IPS-20b (cell line): ENCODE data around the gene TMEM167A.

Experiments
- H3K27ac ChIP-seq: one replicate; pipeline ENCODE4 v1.5.1; 2013; ENCODE audit warnings: low read length
- H3K27me3 ChIP-seq: 2 replicates; pipeline ENCODE4 v1.6.1; 2013; ENCODE audit warnings: mild to moderate bottlenecking, low read length, inconsistent platforms; ENCODE audit not compliant: insufficient read depth
- H3K36me3 ChIP-seq: 2 replicates; pipeline ENCODE4 v1.6.1; 2013; ENCODE audit warnings: low read depth, mild to moderate bottlenecking, inconsistent platforms, low read length, moderate library complexity; ENCODE audit not compliant: insufficient read depth
- H3K4me1 ChIP-seq: 2 replicates; pipeline ENCODE4 v1.6.1; 2013; ENCODE audit warnings: mild to moderate bottlenecking, control low read depth, inconsistent platforms, low read length, moderate library complexity; ENCODE audit not compliant: insufficient read depth
- H3K4me3 ChIP-seq: 2 replicates; pipeline ENCODE4 v1.5.1; 2013; ENCODE audit warnings: mild to moderate bottlenecking, low read length, inconsistent platforms
- H3K9ac ChIP-seq: 2 replicates; pipeline ENCODE4 v1.6.1; 2013; ENCODE audit warnings: low read depth, mild to moderate bottlenecking, inconsistent platforms, low read length, moderate library complexity
- H3K9me3 ChIP-seq: 2 replicates; pipeline ENCODE4 v1.6.1; 2013; ENCODE audit warnings: mild to moderate bottlenecking, low read depth, low read length, inconsistent platforms; ENCODE audit not compliant: insufficient read depth

Gene TMEM167A

GRCh38 chr5:83031381-83031780 lies 45.8 kb downstream of the TMEM167A start:
- H3K4me1 ChIP-seq = peaks cover 21% of the 10 kb centered on the region; the same call in 1 of the 2 replicates
- no peaks in the 10 kb centered on the region for H3K9me3 ChIP-seq
- no peak overlapping the region for H3K9ac ChIP-seq
- no peaks in the 10 kb centered on the region for H3K36me3 ChIP-seq
- no peaks in the 10 kb centered on the region for H3K27me3 ChIP-seq
- H3K27ac ChIP-seq = no peak overlapping the region
- H3K4me3 ChIP-seq = no peak overlapping the region

DNA sequence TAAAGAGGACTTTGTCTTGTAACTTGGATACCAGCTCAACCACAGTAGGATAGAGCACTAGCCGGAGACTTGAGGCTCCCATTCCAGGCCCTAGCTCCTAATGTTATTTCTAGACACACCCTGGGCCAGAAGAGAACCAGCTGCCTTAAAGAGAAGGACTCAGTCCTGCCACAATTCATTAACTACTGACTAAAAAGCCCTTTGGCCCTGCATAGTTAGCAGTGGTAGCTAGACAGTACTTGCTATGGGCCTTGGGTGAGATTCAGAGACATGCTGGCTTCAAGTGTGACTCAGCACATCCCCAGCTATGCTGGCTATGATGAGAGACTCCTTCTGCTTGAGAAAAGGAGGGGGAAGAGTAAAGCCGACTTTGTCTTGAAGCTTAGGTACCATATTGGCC lies 47.3 kb downstream of the TMEM167A start:
- Histone ChIP-seq H3K27me3 (no peaks in the 10 kb centered on the region), H3K36me3 (no peaks in the 10 kb centered on the region), H3K27ac (no peak overlapping the region), H3K9me3 (no peaks in the 10 kb centered on the region), H3K4me3 (no peak overlapping the region), H3K9ac (no peak overlapping the region), H3K4me1 (peaks cover 24% of the 10 kb centered on the region)

GRCh38 chr5:83026930-83027687 lies 50.1 kb downstream of the TMEM167A start:
- H3K27me3 ChIP-seq = no peaks in the 10 kb centered on the region
- H3K27ac ChIP-seq = peak overlapping the region; percentile 35
- no peaks in the 10 kb centered on the region for H3K36me3 ChIP-seq
- H3K4me1 ChIP-seq = peaks cover 24% of the 10 kb centered on the region
- H3K4me3 ChIP-seq = peak overlapping the region; percentile 49
- peak overlapping the region; percentile 61; the same call in 1 of the 2 replicates for H3K9ac ChIP-seq
- H3K9me3 ChIP-seq = no peaks in the 10 kb centered on the region

DNA sequence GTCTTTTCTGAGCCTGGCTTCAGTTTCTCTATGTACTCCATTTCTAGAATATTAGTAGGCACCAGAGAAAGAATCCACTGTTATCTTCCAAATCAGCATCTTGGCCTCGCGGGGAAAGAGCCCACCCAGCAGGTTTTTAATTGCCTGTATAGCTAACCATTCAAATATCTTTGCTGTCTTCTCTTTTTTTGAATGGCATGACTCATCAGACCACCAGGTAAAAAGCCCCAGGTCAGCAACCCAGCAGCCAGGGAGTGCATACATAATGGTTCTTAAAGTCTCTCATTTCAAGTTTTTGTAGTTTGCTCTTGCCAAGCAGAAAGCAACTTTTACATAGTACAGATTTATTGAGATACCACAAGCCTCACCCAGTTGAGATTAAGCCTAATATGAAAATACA lies 50.7 kb downstream of the TMEM167A start:
- Histone ChIP-seq H3K36me3 (no peaks in the 10 kb centered on the region), H3K27me3 (no peaks in the 10 kb centered on the region), H3K9me3 (no peaks in the 10 kb centered on the region), H3K4me1 (peaks cover 24% of the 10 kb centered on the region), H3K4me3 (peak overlapping the region; percentile 49), H3K27ac (peak overlapping the region; percentile 35), H3K9ac (peak overlapping the region; percentile 61; the same call in 1 of the 2 replicates)

DNA sequence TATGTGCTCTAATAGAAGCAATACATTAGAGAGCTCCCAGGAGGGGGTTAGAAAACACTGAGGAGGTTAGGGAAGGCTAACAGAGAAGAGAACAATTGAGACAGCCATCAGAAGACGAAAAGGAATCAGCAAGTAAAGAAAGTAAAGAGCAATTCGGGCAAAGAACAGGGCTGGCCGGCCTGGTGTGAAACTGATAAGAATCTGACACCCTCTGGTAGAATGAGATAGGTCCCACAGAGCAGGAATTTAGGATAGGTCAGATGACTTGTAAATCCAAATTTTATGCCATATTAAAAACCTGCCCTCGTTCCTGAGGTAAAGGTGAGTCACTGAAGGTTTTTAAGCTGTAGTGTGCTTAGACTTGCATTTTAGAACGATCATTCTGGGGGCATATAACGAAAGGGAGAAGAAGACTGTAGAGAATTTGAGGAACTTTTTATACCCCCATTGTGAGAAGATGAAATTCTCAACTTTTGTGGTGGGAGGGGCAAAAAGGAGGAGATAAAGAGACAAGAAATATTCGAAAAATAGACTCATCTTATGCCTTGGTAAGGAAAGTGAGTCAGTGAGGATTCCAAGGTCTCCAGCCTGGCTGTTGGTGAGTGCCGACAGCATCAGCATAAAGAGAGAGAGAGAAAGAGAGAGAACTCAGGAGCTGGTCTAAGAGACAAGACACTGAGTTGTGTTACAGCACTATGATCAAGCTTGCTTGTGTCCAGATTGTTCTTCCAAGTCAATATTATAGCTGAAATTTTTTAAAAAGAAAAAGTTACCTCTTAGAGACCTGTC lies 51.3 kb downstream of the TMEM167A start:
- no peak overlapping the region for H3K27ac ChIP-seq
- H3K4me3 ChIP-seq = peak overlapping the region; percentile 49; the same call in 1 of the 2 replicates
- H3K9me3 ChIP-seq = no peaks in the 10 kb centered on the region
- H3K27me3 ChIP-seq = no peaks in the 10 kb centered on the region
- H3K9ac ChIP-seq = peak overlapping the region; percentile 10; the same call in 1 of the 2 replicates
- H3K4me1 ChIP-seq = peaks cover 24% of the 10 kb centered on the region
- H3K36me3 ChIP-seq = no peaks in the 10 kb centered on the region

- Histone ChIP-seq H3K9ac (no peak overlapping the region), H3K36me3 (no peaks in the 10 kb centered on the region), H3K4me1 (peaks cover 26% of the 10 kb centered on the region), H3K27ac (no peak overlapping the region), H3K4me3 (no peak overlapping the region), H3K9me3 (no peaks in the 10 kb centered on the region), H3K27me3 (no peaks in the 10 kb centered on the region)
Observed at GRCh38 chr5:83022334-83022733, 54.9 kb downstream of the TMEM167A start.

- peaks cover 15% of the 10 kb centered on the region; the same call in 1 of the 2 replicates for H3K4me1 ChIP-seq
- H3K9ac ChIP-seq = no peak overlapping the region
- no peak overlapping the region for H3K4me3 ChIP-seq
- no peaks in the 10 kb centered on the region for H3K9me3 ChIP-seq
- no peak overlapping the region for H3K27ac ChIP-seq
- no peaks in the 10 kb centered on the region for H3K27me3 ChIP-seq
- no peaks in the 10 kb centered on the region for H3K36me3 ChIP-seq
Observed at GRCh38 chr5:83015676-83016075, 61.5 kb downstream of the TMEM167A start.

- Histone ChIP-seq H3K9me3 (no peaks in the 10 kb centered on the region), H3K4me1 (peaks cover 18% of the 10 kb centered on the region; the same call in 1 of the 2 replicates), H3K27me3 (no peaks in the 10 kb centered on the region), H3K27ac (no peak overlapping the region), H3K4me3 (no peak overlapping the region), H3K36me3 (no peaks in the 10 kb centered on the region), H3K9ac (no peak overlapping the region)
Observed at GRCh38 chr5:83011985-83012384, 65.2 kb downstream of the TMEM167A start.

GRCh38 chr5:83009408-83009807 lies 67.8 kb downstream of the TMEM167A start:
- H3K9ac ChIP-seq = no peak overlapping the region
- H3K27me3 ChIP-seq = no peaks in the 10 kb centered on the region
- peaks cover 14% of the 10 kb centered on the region for H3K4me1 ChIP-seq
- H3K4me3 ChIP-seq = no peak overlapping the region
- H3K27ac ChIP-seq = no peak overlapping the region
- H3K36me3 ChIP-seq = no peaks in the 10 kb centered on the region
- no peaks in the 10 kb centered on the region for H3K9me3 ChIP-seq

GRCh38 chr5:83007755-83008154 lies 69.4 kb downstream of the TMEM167A start:
- no peak overlapping the region for H3K9ac ChIP-seq
- H3K4me1 ChIP-seq = peaks cover 31% of the 10 kb centered on the region
- no peak overlapping the region for H3K27ac ChIP-seq
- no peaks in the 10 kb centered on the region for H3K27me3 ChIP-seq
- no peaks in the 10 kb centered on the region for H3K9me3 ChIP-seq
- no peak overlapping the region for H3K4me3 ChIP-seq
- no peaks in the 10 kb centered on the region for H3K36me3 ChIP-seq

GRCh38 chr5:83006683-83007283 lies 70.4 kb downstream of the TMEM167A start:
- Histone ChIP-seq H3K36me3 (no peaks in the 10 kb centered on the region), H3K9ac (no peak overlapping the region), H3K9me3 (no peaks in the 10 kb centered on the region), H3K27me3 (no peaks in the 10 kb centered on the region), H3K4me1 (peaks cover 34% of the 10 kb centered on the region), H3K27ac (no peak overlapping the region), H3K4me3 (no peak overlapping the region)
